Fibroblast of the aortic adventitia (primary cell): ENCODE results near the gene TBX2. TPM values are rescaled to one million over a fixed set of nuclear protein-coding genes. Genes with fewer than 3 reads are reported as not detected.
"Not testable (repeated sequence)": the region's sequence is repeated elsewhere in the genome, so short reads cannot be mapped to it uniquely, and the experiment has no call there.

Experiments
- DNase-seq: peaks from one replicate; pipeline ENCODE4 v3.0.0-alpha.2; 2010; ENCODE audit warnings: low read depth
- H3K4me3 ChIP-seq: 2 replicates; pipeline ENCODE4 v1.5.1; 2011; ENCODE audit warnings: low read depth, mild to moderate bottlenecking, control low read depth, low read length, moderate library complexity
- CTCF ChIP-seq: IDR thresholded peaks from 2 replicates; pipeline ENCODE4 v1.5.1; 2011; ENCODE audit warnings: mild to moderate bottlenecking, low read length, control low read depth, inconsistent platforms; ENCODE audit not compliant: insufficient read depth
- total RNA-seq: library from RNA; depleted of rRNA; stranded (reverse); fragments of >200 nt; gene quantifications from 2 replicates; pipeline ENCODE4 v1.2.3, GENCODE V29; 2012; ENCODE audit warnings: low replicate concordance

TBX2 gene
- total RNA-seq, 1 donor = 20.8 TPM

GRCh38 chr17:61427567-61427966 lies 27.9 kb downstream of the TBX2 start:
- TF ChIP-seq CTCF = no peak
- H3K4me3 ChIP-seq = no peak overlapping the region
- no peak for DNase-seq

GRCh38 chr17:61429274-61429673 lies 29.6 kb downstream of the TBX2 start:
- TF ChIP-seq CTCF = no peak
- no peak overlapping the region for H3K4me3 ChIP-seq
- DNase-seq = no peak

GRCh38 chr17:61429831-61430230 lies 30.2 kb downstream of the TBX2 start:
- DNase-seq = not testable (repeated sequence)

GRCh38 chr17:61431594-61432311 lies 32.1 kb downstream of the TBX2 start:
- peak; percentile 21 for DNase-seq
- no peak for TF ChIP-seq CTCF
- H3K4me3 ChIP-seq = no peak overlapping the region

More at GRCh38 chr17:61429831-61430230, 30.2 kb downstream of the TBX2 start:
- H3K4me3 ChIP-seq = not testable (repeated sequence)

GRCh38 chr17:61436273-61436672 lies 36.6 kb downstream of the TBX2 start:
- H3K4me3 ChIP-seq = no peak overlapping the region
- TF ChIP-seq CTCF = no peak
- DNase-seq = no peak

GRCh38 chr17:61436995-61437704 lies 37.5 kb downstream of the TBX2 start:
- no peak for TF ChIP-seq CTCF
- DNase-seq = no peak
- no peak overlapping the region for H3K4me3 ChIP-seq

GRCh38 chr17:61440697-61441096 lies 41.1 kb downstream of the TBX2 start:
- no peak for DNase-seq
- TF ChIP-seq CTCF = no peak
- no peak overlapping the region for H3K4me3 ChIP-seq

GRCh38 chr17:61441507-61441906 lies 41.9 kb downstream of the TBX2 start:
- DNase-seq, H3K4me3 ChIP-seq: not testable (repeated sequence)
